HEK293 (cell line): ENCODE data around the gene PKIG.
"Not testable (repeated sequence)": the region's sequence is repeated elsewhere in the genome, so short reads cannot be mapped to it uniquely, and the experiment has no call there.

Experiments used
- WT1 ChIP-seq: fragments of 450-650 bp; formaldehyde crosslinking; IDR thresholded peaks from 2 replicates; pipeline ENCODE4 v1.5.1; 2016; ENCODE audit warnings: missing biosample characterization, missing genetic modification characterization
- YY1 ChIP-seq: fragments of 450-650 bp; formaldehyde crosslinking; IDR thresholded peaks from 2 replicates; pipeline ENCODE4 v1.5.1; 2018; ENCODE audit warnings: missing biosample characterization, missing genetic modification characterization
- ZNF302 ChIP-seq: fragments of 450-650 bp; formaldehyde crosslinking; IDR thresholded peaks from 2 replicates; pipeline ENCODE4 v1.5.1; 2016; ENCODE audit warnings: missing biosample characterization, missing genetic modification characterization, low read depth
- ZNF658 ChIP-seq: fragments of 450-650 bp; formaldehyde crosslinking; IDR thresholded peaks from 2 replicates; pipeline ENCODE4; 2016; ENCODE audit warnings: missing biosample characterization, missing genetic modification characterization
- TF ChIP-seq, protein P1 (sequence below): fragments of 450-650 bp; formaldehyde crosslinking; IDR thresholded peaks from 2 replicates; pipeline ENCODE4 v1.5.1; 2016; ENCODE audit warnings: missing biosample characterization, missing genetic modification characterization
- TF ChIP-seq, protein P2 (sequence below): fragments of 450-650 bp; formaldehyde crosslinking; IDR thresholded peaks from 2 replicates; pipeline ENCODE4 v1.5.1; 2016; ENCODE audit warnings: missing biosample characterization, missing genetic modification characterization
- TF ChIP-seq, protein P3 (sequence below): fragments of 450-650 bp; formaldehyde crosslinking; IDR thresholded peaks from 2 replicates; pipeline ENCODE4 v1.5.1; 2016; ENCODE audit warnings: missing biosample characterization, missing genetic modification characterization
- TF ChIP-seq, protein P4 (sequence below): fragments of 450-650 bp; formaldehyde crosslinking; IDR thresholded peaks from 2 replicates; pipeline ENCODE4 v1.5.1; 2017; ENCODE audit warnings: missing biosample characterization, missing genetic modification characterization
- TF ChIP-seq, protein P5 (sequence below): IDR thresholded peaks from 2 replicates; pipeline ENCODE4 v1.6.1; 2011; ENCODE audit warnings: mild to moderate bottlenecking, low read depth, low read length, borderline replicate concordance

DNA sequence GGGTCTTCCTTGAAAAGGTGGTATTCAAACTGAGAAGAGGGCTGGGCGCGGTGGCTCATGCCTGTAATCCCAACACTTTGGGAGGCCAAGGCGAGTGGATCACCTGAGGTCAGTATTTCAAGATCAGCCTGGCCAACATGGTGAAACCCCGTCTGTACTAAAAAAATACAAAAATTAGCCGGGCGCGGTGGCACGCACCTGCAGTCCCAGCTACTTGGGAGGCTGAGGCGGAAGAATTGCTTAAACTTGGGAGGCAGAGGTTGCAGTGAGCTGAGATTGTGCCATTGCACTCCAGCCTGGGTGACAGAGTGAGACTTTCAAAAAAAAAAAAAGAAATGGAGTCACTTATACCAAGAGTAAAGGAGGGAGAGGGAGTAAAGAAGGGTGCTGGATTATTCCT lies 5.9 kb downstream of the PKIG start:
- TF ChIP-seq, protein P1, sequence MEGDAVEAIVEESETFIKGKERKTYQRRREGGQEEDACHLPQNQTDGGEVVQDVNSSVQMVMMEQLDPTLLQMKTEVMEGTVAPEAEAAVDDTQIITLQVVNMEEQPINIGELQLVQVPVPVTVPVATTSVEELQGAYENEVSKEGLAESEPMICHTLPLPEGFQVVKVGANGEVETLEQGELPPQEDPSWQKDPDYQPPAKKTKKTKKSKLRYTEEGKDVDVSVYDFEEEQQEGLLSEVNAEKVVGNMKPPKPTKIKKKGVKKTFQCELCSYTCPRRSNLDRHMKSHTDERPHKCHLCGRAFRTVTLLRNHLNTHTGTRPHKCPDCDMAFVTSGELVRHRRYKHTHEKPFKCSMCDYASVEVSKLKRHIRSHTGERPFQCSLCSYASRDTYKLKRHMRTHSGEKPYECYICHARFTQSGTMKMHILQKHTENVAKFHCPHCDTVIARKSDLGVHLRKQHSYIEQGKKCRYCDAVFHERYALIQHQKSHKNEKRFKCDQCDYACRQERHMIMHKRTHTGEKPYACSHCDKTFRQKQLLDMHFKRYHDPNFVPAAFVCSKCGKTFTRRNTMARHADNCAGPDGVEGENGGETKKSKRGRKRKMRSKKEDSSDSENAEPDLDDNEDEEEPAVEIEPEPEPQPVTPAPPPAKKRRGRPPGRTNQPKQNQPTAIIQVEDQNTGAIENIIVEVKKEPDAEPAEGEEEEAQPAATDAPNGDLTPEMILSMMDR (tag by site-specific recombination) = not testable (repeated sequence)
- TF ChIP-seq WT1 (tag by site-specific recombination); YY1 (tag by site-specific recombination); ZNF302; ZNF658 (tag by site-specific recombination): not testable (repeated sequence)
- TF ChIP-seq, protein P2, sequence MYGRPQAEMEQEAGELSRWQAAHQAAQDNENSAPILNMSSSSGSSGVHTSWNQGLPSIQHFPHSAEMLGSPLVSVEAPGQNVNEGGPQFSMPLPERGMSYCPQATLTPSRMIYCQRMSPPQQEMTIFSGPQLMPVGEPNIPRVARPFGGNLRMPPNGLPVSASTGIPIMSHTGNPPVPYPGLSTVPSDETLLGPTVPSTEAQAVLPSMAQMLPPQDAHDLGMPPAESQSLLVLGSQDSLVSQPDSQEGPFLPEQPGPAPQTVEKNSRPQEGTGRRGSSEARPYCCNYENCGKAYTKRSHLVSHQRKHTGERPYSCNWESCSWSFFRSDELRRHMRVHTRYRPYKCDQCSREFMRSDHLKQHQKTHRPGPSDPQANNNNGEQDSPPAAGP (tag by site-specific recombination) = not testable (repeated sequence)
- TF ChIP-seq, protein P3, sequence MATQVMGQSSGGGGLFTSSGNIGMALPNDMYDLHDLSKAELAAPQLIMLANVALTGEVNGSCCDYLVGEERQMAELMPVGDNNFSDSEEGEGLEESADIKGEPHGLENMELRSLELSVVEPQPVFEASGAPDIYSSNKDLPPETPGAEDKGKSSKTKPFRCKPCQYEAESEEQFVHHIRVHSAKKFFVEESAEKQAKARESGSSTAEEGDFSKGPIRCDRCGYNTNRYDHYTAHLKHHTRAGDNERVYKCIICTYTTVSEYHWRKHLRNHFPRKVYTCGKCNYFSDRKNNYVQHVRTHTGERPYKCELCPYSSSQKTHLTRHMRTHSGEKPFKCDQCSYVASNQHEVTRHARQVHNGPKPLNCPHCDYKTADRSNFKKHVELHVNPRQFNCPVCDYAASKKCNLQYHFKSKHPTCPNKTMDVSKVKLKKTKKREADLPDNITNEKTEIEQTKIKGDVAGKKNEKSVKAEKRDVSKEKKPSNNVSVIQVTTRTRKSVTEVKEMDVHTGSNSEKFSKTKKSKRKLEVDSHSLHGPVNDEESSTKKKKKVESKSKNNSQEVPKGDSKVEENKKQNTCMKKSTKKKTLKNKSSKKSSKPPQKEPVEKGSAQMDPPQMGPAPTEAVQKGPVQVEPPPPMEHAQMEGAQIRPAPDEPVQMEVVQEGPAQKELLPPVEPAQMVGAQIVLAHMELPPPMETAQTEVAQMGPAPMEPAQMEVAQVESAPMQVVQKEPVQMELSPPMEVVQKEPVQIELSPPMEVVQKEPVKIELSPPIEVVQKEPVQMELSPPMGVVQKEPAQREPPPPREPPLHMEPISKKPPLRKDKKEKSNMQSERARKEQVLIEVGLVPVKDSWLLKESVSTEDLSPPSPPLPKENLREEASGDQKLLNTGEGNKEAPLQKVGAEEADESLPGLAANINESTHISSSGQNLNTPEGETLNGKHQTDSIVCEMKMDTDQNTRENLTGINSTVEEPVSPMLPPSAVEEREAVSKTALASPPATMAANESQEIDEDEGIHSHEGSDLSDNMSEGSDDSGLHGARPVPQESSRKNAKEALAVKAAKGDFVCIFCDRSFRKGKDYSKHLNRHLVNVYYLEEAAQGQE = not testable (repeated sequence)
- TF ChIP-seq, protein P4, sequence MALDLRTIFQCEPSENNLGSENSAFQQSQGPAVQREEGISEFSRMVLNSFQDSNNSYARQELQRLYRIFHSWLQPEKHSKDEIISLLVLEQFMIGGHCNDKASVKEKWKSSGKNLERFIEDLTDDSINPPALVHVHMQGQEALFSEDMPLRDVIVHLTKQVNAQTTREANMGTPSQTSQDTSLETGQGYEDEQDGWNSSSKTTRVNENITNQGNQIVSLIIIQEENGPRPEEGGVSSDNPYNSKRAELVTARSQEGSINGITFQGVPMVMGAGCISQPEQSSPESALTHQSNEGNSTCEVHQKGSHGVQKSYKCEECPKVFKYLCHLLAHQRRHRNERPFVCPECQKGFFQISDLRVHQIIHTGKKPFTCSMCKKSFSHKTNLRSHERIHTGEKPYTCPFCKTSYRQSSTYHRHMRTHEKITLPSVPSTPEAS (tag by site-specific recombination) = not testable (repeated sequence)
- TF ChIP-seq, protein P5, sequence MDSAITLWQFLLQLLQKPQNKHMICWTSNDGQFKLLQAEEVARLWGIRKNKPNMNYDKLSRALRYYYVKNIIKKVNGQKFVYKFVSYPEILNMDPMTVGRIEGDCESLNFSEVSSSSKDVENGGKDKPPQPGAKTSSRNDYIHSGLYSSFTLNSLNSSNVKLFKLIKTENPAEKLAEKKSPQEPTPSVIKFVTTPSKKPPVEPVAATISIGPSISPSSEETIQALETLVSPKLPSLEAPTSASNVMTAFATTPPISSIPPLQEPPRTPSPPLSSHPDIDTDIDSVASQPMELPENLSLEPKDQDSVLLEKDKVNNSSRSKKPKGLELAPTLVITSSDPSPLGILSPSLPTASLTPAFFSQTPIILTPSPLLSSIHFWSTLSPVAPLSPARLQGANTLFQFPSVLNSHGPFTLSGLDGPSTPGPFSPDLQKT = not testable (repeated sequence)
